ENCODE results near the gene NCR2.

DNA sequence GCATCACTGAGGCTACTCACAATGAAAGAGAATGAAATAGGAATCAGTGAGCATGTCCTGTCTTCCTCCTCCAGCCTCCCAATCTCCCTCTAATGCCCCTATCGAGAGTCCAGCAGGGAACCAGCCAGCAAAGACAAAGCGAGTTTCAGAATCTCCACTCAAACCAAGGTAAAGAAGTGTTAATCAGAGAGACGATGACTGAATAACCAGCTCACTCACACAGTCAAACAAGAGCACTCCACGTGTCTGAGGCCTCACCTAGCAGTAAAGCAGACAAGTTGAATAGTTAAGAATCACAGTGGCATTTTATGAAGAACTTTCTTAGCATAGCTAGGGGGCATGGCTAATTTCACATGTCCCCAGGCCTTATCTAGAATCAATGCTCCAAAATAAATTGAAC is 45.6 kb upstream of the NCR2 start:
- no peak for TF ChIP-seq CTCF (IDR thresholded peaks at IDR 0.05 in 8 of 11, conservative IDR thresholded peaks at IDR 0.05 in 3 of 11)
- TF ChIP-seq POLR2A (IDR thresholded peaks at IDR 0.05), result no peak

Measured in spleen (tissue), 7 donors.